Transverse colon (tissue), 3 donors: Measurements from ENCODE around the gene ZFPM1.

ENCODE experiments used
- EP300 ChIP-seq: sonication (generic); formaldehyde crosslinking; IDR thresholded peaks from one replicate; pipeline ENCODE4 v1.6.1; 2017; ENCODE audit warnings: antibody characterized with exemption, low read depth
- POLR2A ChIP-seq: fragments of 450-650 bp; IDR thresholded peaks from one replicate; pipeline ENCODE4 v1.6.1; 2016; ENCODE audit warnings: antibody characterized with exemption, mild to moderate bottlenecking, moderate library complexity
- TF ChIP-seq, protein P1 (sequence below), 5 experiments: fragments of 200-600 bp in 3 of 5; fragments of 450-650 bp in 2 of 5; sonication (generic) in 3 of 5; IDR thresholded peaks; 1 replicate in 2 of 5; 2 replicates in 3 of 5; pipeline ENCODE4 v1.5.1; 2016 to 2017; ENCODE audit warnings: antibody characterized with exemption in 5 of 5, inconsistent platforms in 3 of 5, mild to moderate bottlenecking in 2 of 5, moderate library complexity in 1 of 5

DNA sequence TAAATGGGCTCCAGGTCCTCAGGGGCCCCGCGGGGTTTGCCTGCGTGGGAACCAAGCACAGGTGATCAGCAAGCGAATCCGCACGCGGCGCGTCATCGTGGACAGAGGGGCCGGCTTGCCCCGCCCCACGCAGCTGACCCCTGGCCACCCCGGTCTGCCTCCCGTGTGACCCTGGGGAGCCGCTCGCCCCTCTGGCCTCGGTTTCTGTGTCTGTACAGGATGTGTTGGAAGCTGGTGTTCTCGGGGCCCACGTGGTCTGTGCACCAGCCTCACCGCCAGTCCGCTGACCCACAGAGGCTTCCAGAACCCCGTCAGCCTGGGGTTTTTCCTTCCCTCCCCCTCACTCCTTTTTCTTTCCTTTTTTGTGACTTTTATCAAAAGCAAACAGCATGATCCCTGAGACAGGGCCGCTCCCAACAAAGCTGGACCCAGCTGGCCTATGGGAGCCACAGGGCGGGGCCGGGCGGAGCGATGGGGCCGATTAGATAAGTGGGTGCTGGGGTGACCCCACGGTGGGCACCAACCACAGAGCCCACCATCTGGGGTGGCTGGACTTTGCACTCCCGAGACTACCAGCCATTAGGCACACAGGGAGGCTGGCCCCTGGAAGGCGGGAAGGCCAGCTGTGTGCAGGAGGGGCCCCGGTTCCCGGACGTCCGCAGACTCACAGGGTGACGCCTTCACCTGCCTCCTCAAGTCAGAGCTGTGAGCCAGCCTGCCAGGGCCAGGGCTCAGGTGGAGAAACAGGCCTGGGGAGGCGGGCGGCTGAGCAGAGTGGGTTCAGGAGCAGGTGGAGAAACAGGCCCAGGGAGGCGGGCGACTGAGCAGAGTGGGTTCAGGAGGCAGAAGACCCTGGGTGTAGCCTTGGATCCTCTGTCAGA lies 56.0 kb downstream of the ZFPM1 start:
- TF ChIP-seq POLR2A (no peak), EP300 (no peak)
- TF ChIP-seq, protein P1, sequence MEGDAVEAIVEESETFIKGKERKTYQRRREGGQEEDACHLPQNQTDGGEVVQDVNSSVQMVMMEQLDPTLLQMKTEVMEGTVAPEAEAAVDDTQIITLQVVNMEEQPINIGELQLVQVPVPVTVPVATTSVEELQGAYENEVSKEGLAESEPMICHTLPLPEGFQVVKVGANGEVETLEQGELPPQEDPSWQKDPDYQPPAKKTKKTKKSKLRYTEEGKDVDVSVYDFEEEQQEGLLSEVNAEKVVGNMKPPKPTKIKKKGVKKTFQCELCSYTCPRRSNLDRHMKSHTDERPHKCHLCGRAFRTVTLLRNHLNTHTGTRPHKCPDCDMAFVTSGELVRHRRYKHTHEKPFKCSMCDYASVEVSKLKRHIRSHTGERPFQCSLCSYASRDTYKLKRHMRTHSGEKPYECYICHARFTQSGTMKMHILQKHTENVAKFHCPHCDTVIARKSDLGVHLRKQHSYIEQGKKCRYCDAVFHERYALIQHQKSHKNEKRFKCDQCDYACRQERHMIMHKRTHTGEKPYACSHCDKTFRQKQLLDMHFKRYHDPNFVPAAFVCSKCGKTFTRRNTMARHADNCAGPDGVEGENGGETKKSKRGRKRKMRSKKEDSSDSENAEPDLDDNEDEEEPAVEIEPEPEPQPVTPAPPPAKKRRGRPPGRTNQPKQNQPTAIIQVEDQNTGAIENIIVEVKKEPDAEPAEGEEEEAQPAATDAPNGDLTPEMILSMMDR (IDR thresholded peaks at IDR 0.05) = no peak
